IPS-11a (cell line): ENCODE measurements around the gene GRK4.

Experiments
- H3K4me3 ChIP-seq: one replicate; pipeline ENCODE4 v1.5.1; 2013; ENCODE audit warnings: low read depth, low read length, control low read depth

The GRK4 gene

DNA sequence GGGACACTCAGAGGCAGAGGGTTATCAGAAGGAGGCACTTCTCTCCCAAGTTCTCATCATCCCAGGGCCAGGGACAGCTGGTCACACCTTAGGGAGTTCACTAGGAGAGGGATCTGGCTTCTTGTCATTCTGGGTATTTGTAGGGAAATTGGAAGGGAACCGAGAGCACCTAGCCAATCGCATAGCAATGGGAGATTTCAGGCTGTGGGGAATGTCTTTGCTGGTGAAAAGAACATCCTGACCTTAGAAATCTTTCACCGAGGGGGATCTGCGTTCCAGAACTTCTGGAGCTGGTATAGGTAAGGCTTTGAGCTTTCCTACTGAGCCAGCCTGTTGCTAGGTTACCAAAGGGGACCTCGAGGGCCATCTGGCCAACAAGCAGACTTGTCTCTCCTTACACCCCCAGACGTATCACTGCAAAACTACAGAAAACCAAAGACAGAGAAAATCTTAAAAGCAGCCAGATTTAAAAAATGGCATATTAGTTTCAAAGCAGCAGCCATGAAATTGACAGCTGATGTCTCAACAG, 104.2 kb downstream of the GRK4 start:
- H3K4me3 ChIP-seq: no peak overlapping the region

DNA sequence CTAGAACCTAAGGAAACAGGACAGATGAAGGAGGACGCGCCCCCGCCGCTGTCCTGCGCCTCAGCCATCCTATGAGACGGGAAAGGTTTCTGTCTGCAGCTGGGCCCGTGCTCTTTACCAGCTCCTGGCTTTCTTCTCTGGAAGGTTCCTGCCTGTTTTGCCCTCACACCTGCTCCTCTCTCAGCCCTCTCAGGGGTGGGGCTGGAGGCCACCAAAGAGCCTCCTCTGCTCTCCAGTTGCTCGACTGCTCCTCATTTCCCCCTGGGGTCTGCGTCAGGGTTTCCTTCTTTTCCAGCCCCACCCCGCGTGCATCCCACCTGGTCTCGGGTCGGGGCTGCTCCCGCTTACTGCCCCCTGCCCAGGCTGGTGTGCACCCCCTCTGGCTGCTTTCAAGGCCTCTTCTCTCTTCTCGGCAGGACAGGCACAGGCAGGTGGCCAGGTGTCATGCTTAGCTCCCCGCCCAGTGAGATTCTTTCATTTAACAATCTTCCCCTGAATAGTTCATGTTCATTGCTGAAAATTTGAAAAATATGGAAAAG, 106.4 kb downstream of the GRK4 start:
- H3K4me3 ChIP-seq: no peak overlapping the region

DNA sequence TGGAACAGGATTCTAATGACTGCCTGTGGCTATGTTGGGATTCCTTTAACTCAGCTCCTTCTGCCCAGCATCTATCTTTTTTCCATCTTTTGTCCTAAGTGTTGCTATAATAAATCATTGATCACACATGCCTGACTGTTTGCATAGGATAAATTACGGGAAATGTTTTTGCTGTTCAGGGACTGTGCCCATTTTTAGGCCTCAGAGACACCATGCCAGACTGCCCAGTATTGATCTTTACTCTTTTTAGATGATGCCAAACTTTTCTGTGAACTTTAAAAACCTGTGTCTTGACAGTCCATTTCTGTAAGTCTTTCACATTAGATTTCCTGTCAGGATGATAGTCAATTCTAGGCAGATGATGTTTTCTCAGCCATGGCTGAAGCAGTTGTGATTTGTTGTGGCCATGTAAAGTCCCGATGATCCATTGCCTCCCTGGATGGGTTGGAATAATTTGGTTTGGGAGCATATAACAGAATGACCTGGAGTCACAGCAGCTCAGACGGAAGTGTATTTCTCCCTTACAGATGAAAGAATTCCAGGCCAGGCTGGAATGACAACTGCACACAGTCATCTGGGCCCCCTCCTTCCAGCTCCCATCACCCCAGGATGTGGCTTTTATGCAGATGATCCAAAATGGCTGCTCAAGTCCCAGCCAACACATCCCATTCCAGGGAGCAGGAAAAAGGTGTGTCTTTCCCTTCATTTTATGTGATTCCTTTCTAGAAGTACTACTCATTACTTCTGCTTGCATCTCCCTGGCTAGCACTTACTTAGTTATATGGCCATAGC, 107.5 kb downstream of the GRK4 start:
- no peak overlapping the region for H3K4me3 ChIP-seq

DNA sequence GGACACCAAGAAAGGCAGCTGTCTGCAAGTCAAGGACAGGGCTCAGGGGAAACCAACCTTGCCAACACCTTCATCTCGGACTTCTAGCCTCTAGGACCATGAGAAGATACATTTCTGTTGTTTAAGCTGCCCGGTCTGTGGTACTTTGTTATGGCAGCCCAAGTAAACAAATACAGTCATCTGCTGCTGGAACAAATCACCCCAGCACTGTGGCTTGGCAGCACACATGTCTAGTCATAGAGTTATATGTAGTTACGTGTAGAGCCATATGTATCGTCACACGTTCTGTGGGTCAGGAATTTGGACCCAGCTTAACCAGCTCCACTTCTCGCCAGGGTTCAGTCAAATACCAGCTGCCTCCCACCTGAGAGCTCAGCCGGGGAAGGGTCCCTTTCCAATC, 108.4 kb downstream of the GRK4 start:
- H3K4me3 ChIP-seq: no peak overlapping the region

DNA sequence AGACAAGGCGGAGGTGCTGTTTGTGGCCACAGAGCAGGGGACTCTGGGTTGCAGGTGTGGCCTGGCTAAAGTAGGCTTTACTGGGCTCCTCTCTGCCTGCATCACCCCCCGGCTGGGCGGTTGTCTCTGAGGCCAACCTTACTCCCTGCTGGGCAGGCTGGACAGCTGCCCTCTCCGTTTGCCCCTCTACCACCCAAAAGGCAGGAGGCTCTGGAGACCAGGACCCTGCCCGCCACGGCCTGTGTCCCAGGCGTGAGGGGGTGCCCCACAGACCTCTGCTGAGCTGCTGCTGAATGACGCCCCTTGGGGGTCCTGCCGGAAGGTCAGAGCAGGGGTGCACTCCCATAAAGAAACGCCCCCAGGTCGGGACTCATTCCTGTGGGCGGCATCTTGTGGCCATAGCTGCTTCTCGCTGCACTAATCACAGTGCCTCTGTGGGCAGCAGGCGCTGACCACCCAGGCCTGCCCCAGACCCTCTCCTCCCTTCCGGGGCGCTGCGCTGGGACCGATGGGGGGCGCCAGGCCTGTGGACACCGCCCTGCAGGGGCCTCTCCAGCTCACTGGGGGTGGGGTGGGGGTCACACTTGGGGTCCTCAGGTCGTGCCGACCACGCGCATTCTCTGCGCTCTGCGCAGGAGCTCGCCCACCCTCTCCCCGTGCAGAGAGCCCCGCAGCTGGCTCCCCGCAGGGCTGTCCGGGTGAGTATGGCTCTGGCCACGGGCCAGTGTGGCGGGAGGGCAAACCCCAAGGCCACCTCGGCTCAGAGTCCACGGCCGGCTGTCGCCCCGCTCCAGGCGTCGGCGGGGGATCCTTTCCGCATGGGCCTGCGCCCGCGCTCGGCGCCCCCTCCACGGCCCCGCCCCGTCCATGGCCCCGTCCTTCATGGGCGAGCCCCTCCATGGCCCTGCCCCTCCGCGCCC, 110.0 kb downstream of the GRK4 start:
- H3K4me3 ChIP-seq: peak overlapping the region; percentile 53

DNA sequence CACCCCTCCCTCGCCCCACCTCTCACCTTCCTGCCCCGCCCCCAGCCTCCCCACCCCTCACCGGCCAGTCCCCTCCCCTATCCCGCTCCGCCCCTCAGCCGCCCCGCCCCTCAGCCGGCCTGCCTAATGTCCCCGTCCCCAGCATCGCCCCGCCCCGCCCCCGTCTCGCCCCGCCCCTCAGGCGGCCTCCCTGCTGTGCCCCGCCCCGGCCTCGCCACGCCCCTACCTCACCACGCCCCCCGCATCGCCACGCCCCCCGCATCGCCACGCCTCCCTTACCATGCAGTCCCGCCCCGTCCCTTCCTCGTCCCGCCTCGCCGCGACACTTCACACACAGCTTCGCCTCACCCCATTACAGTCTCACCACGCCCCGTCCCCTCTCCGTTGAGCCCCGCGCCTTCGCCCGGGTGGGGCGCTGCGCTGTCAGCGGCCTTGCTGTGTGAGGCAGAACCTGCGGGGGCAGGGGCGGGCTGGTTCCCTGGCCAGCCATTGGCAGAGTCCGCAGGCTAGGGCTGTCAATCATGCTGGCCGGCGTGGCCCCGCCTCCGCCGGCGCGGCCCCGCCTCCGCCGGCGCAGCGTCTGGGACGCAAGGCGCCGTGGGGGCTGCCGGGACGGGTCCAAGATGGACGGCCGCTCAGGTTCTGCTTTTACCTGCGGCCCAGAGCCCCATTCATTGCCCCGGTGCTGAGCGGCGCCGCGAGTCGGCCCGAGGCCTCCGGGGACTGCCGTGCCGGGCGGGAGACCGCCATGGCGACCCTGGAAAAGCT, 110.9 kb downstream of the GRK4 start, which contains the start of the genes HTT and HTT-AS:
Gene HTT, plus strand, starts transcription at position 604 of the 768 bp plus-strand sequence. Its CDS starts 145 bp downstream, at position 749.
Gene HTT-AS, minus strand, starts transcription at position 461 of the 768 bp plus-strand sequence.
- H3K4me3 ChIP-seq: peak within 1 kb of the TSS; percentile 79

DNA sequence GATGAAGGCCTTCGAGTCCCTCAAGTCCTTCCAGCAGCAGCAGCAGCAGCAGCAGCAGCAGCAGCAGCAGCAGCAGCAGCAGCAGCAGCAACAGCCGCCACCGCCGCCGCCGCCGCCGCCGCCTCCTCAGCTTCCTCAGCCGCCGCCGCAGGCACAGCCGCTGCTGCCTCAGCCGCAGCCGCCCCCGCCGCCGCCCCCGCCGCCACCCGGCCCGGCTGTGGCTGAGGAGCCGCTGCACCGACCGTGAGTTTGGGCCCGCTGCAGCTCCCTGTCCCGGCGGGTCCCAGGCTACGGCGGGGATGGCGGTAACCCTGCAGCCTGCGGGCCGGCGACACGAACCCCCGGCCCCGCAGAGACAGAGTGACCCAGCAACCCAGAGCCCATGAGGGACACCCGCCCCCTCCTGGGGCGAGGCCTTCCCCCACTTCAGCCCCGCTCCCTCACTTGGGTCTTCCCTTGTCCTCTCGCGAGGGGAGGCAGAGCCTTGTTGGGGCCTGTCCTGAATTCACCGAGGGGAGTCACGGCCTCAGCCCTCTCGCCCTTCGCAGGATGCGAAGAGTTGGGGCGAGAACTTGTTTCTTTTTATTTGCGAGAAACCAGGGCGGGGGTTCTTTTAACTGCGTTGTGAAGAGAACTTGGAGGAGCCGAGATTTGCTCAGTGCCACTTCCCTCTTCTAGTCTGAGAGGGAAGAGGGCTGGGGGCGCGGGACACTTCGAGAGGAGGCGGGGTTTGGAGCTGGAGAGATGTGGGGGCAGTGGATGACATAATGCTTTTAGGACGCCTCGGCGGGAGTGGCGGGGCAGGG, 111.7 kb downstream of the GRK4 start:
- H3K4me3 ChIP-seq: peak overlapping the region; percentile 79

DNA sequence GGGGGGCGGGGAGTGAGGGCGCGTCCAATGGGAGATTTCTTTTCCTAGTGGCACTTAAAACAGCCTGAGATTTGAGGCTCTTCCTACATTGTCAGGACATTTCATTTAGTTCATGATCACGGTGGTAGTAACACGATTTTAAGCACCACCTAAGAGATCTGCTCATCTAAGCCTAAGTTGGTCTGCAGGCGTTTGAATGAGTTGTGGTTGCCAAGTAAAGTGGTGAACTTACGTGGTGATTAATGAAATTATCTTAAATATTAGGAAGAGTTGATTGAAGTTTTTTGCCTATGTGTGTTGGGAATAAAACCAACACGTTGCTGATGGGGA, 112.2 kb downstream of the GRK4 start:
- peak overlapping the region; percentile 79 for H3K4me3 ChIP-seq

DNA sequence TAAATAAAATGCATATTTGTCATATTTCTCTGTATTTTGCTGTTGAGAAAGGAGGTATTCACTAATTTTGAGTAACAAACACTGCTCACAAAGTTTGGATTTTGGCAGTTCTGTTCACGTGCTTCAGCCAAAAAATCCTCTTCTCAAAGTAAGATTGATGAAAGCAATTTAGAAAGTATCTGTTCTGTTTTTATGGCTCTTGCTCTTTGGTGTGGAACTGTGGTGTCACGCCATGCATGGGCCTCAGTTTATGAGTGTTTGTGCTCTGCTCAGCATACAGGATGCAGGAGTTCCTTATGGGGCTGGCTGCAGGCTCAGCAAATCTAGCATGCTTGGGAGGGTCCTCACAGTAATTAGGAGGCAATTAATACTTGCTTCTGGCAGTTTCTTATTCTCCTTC, 114.4 kb downstream of the GRK4 start:
- no peak overlapping the region for H3K4me3 ChIP-seq

DNA sequence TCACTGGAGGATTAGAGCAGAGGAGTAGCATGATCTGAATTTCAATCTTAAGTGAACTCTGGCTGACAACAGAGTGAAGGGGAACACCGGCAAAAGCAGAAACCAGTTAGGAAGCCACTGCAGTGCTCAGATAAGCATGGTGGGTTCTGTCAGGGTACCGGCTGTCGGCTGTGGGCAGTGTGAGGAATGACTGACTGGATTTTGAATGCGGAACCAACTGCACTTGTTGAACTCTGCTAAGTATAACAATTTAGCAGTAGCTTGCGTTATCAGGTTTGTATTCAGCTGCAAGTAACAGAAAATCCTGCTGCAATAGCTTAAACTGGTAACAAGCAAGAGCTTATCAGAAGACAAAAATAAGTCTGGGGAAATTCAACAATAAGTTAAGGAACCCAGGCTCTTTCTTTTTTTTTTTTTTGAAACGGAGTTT, 116.3 kb downstream of the GRK4 start:
- H3K4me3 ChIP-seq: no peak overlapping the region

DNA sequence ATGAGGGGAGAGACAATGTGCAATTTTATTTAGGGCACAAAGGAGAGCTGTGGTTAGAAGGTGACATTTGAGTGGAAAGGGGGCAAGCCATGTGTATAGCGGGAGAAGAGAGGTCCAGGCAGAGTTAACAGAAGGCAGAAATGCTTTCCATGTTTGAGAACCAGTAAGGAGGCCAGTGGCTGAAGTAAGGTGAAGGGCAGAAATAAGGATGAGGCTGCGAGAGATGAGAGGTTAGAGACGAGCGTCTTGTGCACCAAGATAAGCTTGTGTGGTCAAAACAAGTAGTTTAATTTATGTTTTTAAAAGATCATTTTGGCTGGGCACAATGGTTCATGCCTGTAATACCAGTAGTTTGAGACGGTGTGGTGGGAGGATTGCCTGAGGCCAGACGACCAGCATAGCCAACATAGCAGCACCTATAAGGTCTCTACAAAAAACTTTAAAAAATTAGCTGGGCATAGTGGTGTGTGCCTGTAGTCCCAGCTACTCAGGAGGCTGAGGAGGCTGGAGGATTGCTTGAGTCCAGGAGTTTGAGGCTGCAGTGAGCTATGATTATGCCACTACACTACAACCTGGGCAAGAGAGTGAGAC, 119.6 kb downstream of the GRK4 start:
- no peak overlapping the region for H3K4me3 ChIP-seq

DNA sequence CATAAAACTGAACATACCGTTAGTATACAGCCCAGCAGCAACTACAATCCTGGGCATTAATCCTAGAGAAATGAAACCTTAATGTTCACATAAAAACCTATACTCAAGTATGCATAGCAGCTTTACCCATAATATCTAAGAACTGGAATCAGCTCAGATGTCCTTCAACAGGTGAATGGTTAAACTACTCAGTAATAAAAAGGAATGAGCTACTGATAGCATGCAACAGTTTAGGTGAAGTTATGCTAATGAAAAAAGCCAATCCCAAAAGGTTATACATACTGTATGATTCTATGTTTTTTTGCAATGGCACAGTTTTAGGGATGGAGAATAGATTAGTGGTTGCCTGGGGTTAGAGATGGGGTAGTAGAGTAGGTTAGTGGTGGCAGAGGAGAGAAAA, 120.4 kb downstream of the GRK4 start:
- H3K4me3 ChIP-seq: no peak overlapping the region

DNA sequence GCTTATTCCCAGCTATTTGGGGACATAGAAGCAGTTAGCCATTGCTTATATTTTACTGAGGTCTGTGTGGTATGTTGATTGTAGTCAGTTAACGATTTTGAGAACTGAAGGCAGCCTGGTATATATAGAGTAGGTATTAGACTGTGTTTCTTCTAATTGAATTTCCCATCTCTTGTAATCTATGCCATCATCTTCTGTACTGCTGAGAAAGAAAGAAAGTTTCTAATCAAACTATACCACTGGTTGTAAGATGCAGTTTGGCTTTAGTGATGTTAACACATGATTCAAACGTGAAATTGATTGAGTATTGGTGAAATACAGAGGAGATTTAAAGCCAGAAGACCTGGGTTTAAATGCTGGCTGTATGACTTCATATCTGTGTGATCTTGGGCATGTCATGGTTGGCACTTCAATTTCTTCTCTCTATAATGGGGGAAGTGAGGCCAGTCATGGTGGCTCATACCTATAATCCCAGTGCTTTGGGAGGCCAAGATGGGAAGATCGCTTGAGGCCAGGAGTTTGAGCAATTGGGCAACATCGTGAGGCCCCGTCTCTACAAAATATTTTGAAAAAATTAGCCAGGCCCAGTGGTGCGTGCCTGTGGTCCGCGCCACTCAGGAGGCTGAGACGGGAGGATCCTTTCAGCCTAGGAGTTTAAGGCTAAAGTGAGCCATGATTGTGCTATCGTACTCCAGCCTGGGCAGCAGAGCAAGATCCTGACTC, 122.7 kb downstream of the GRK4 start:
- no peak overlapping the region for H3K4me3 ChIP-seq

DNA sequence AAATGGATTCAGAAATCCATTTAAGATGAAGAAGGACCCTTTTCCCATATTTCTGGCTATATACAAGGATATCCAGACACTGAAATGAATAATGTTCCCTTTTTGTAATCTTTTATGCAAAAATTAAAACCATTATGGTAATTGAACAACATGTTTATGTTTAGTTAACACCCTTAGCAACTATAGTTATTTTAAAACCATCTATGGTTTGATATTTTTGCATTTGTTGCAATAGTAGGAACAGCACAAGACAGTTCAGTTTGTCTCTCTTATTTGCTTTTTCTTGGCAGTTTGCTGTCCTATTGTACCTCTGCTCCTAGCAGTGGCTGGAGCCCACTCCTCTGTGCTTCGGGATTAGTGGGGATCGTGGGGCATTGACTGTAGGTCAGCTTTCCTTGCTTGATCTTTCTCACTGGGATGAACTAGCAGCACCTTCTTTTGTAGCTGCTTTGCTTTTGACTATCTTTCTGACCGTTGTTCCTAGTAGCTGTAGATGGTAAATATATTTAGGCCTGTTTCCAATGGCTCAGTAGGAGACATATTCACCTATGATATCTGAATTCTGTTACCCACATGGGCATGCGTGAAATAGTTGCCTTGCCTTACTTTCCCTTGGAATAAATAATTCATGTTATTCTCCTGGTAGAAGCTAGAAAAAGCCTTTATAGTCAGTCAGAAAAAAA, 123.9 kb downstream of the GRK4 start:
- H3K4me3 ChIP-seq: no peak overlapping the region
